GM12865 (cell line): ENCODE measurements around the gene USHBP1.
"Not testable (repeated sequence)": the region's sequence is repeated elsewhere in the genome, so short reads cannot be mapped to it uniquely, and the experiment has no call there.

Experiments
- DNase-seq: peaks from one replicate; pipeline ENCODE4 v3.0.0; 2010; ENCODE audit warnings: low read depth
- H3K4me3 ChIP-seq: 2 replicates; pipeline ENCODE4 v1.5.1; 2011; ENCODE audit warnings: mild to moderate bottlenecking, low read depth, low read length, control low read depth
- CTCF ChIP-seq: IDR thresholded peaks from 2 replicates; pipeline ENCODE4 v1.5.1; 2011; ENCODE audit warnings: low read length, control low read depth, low read depth, inconsistent platforms; ENCODE audit not compliant: insufficient read depth; ENCODE audit errors: missing control alignments

The USHBP1 gene

DNA sequence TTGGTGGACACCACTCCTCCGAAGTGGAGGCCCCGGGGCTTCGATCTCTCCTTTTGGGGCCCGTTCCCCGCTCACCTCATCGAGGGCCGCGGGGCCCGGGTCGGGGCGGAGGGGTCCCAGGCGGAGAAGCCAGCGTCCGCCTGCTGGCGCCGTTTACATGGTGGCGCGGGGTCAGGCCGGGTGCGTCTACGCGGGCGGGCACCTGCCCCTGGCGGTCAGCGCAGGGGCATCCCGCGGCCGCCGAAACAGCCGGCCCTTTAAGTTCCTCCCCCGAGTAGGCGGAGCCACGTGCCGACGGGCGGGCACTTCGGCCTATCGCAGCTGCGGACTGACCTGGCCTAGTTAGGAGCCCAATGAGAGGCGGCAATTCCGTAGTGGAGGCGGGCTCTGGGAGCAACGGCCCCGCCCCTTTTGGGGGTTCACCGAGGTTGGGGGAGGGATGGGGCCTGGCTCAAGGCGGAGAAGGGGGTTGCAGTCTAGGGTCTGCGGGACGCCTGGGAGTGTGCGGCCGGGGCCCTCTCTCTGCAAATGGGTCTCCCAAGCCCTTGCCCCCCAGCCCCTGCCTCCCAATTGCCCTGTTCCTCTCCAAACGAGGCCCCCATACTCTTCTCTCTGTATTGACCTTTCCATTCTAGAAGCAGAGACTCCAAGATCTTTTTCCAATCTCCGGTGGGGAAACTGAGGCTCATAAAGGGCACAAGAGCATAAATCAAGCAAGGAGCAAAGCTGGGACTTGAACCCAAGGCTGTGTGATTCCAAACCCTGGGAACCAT lies 38.8 kb upstream of the USHBP1 start, which contains the start of gene ABHD8:
TSS of gene ABHD8 (minus strand) at position 259 of the 773 bp plus-strand sequence. CDS start 1,809 bp downstream, outside the sequence.
- DNase-seq = peak; percentile 98
- TF ChIP-seq CTCF = peak; percentile 36
- peak within 1 kb of the TSS; percentile 82 for H3K4me3 ChIP-seq

DNA sequence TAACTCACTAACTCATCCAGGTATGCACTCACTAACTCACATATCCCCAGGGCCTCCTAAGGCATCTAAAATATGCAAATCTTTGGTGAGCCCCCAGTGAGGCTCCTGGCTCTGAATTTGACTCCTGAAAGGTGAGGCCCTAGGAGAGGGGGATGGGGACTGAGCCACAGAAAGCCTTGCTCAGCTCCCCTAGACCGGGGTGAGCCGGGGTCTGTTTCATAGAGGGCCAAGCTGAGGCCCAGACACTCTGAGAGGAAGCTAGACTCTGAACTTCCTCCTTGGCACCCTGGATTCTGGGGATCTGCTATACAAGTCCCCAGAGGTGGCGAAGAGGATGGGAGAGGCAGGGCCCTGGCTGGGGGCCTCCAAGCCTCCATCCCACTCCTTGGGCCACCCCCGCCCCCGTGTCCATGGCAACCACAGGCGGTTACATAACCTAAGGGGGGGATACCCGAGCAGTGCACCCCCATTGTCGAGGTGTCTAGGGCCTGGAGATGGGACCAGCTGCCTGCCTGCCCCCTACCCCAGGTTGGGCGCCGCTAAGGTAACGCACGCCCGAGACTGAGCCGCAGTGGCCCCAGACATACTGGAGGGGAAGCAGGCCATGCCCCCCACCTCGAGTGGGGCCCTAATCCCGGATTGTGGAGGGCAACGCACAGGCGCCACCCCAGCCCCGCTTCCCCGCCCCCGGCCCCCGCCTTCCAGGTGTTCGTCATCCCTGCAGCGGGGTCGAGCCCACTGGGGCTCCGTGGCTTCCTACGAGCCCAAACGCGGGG lies 38.0 kb upstream of the USHBP1 start:
- peak overlapping the region; percentile 82 for H3K4me3 ChIP-seq
- no peak for TF ChIP-seq CTCF
- no peak for DNase-seq

DNA sequence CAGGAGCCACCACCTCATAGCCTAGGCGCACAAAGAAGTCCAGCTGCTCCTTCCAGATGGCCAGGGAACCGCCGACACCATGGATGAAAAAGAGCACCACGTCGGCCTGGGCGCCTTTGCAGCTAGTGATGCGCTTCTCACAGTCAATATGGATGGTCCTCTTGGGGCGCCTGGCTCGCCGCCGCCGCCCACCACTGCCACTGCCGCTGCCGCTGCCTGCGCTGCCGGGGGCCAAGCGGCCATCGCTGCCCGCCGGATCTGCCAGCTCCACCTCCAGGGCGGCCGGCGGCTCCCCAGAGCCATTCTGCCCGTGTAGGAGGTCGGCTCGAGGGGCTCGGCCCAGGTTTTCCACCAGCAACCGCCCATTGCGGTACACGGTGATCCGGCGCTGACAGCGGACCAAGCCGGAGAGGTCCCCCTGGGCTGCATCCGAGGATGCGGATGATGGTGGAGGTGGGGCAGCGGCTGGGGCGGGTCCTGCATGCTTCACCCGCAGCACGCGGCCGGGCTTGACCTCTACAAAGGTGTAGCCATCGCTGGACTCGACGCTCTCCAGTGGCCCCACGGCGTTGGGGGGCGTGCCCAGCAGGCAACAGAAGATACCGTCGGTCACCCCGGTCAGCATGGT lies 36.6 kb upstream of the USHBP1 start:
- TF ChIP-seq CTCF = no peak
- H3K4me3 ChIP-seq = no peak overlapping the region
- DNase-seq = no peak

DNA sequence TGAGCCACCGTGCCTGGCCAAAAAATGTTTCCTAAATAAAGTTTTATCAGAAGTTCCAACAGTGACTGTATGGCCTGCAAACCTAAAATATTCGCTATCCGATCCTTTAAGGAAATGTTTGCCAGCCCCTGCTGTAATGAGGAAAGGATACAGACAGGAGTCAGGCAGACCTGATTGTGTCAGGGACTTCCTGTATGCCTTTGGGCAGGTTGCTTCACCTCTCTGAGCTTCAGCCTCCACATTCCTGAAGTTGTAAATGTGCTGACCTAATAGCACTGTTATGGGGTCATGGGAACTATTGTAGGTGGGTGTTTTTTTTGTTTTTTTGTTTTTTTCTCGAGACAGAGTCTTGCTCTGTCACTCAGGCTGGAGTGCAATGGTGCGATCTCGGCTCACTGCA lies 32.4 kb upstream of the USHBP1 start:
- DNase-seq = no peak
- H3K4me3 ChIP-seq = no peak overlapping the region
- no peak for TF ChIP-seq CTCF

GRCh38 chr19:17296273-17296672 lies 31.7 kb upstream of the USHBP1 start:
- no peak for DNase-seq
- H3K4me3 ChIP-seq = no peak overlapping the region
- no peak for TF ChIP-seq CTCF

GRCh38 chr19:17295551-17295950 lies 31.0 kb upstream of the USHBP1 start:
- DNase-seq, H3K4me3 ChIP-seq: not testable (repeated sequence)
